SIG-M5 treated with dmso at 0.1 percent for 504 hours (cell line): ENCODE measurements around the gene PARD6G.
"Not testable (repeated sequence)": the region's sequence is repeated elsewhere in the genome, so short reads cannot be mapped to it uniquely, and the experiment has no call there.

Experiments
- DNase-seq: peaks from one replicate; lab custom pipeline; 2025; ENCODE audit not compliant: unreplicated experiment; lab: John Stamatoyannopoulos, UW

The PARD6G gene

GRCh38 chr18:80247393-80247841 is at the start of gene PARD6G:
Gene PARD6G, minus strand, starts transcription at chr18:80247514. Its CDS starts 166 bp downstream, at chr18:80247348.
- DNase-seq: peak; percentile 29

- not testable (repeated sequence) for DNase-seq
Measured at GRCh38 chr18:80262241-80263033, 15.1 kb upstream of the PARD6G start.

- DNase-seq: no peak
Measured at GRCh38 chr18:80259610-80260009, 12.3 kb upstream of the PARD6G start.

- no peak for DNase-seq
Measured at GRCh38 chr18:80258640-80259039, 11.3 kb upstream of the PARD6G start.

- not testable (repeated sequence) for DNase-seq
Measured at GRCh38 chr18:80257579-80258543, 10.5 kb upstream of the PARD6G start.

- DNase-seq: no peak
Measured at GRCh38 chr18:80254971-80255500, 7.7 kb upstream of the PARD6G start.

- DNase-seq: no peak
Measured at GRCh38 chr18:80253871-80254492, 6.7 kb upstream of the PARD6G start.

GRCh38 chr18:80253236-80253635 is 5.9 kb upstream of the PARD6G start:
- no peak for DNase-seq

GRCh38 chr18:80252136-80252535 is 4.8 kb upstream of the PARD6G start:
- DNase-seq: no peak

GRCh38 chr18:80251700-80252099 is 4.4 kb upstream of the PARD6G start:
- no peak for DNase-seq

GRCh38 chr18:80250740-80251364 is 3.5 kb upstream of the PARD6G start:
- no peak for DNase-seq

- DNase-seq: no peak
Measured at GRCh38 chr18:80249217-80250093, 2.1 kb upstream of the PARD6G start.

GRCh38 chr18:80246445-80247392 is 595 bp downstream of the PARD6G start:
- DNase-seq: no peak

GRCh38 chr18:80245781-80246444 is 1.4 kb downstream of the PARD6G start:
- no peak for DNase-seq

- DNase-seq: no peak
Measured at GRCh38 chr18:80244956-80245730, 2.2 kb downstream of the PARD6G start.

- no peak for DNase-seq
Measured at GRCh38 chr18:80244167-80244566, 3.1 kb downstream of the PARD6G start.

GRCh38 chr18:80243204-80243603 is 4.1 kb downstream of the PARD6G start:
- DNase-seq: no peak
